Esophagus (tissue), 2 donors: ENCODE measurements around the gene RAB27A. TPM values are rescaled to one million over a fixed set of nuclear protein-coding genes. Genes with fewer than 3 reads are reported as not detected.

Experiments used
- H3K27ac ChIP-seq, 2 donors: one replicate each; pipeline ENCODE4 v1.5.1; 2013; ENCODE audit warnings: low read depth in 2 of 2, mild to moderate bottlenecking in 2 of 2, inconsistent platforms in 1 of 2, low read length in 1 of 2, moderate library complexity in 1 of 2
- H3K27me3 ChIP-seq, 2 donors: one replicate each; pipeline ENCODE4 v1.6.1; 2013; ENCODE audit warnings: low read length in 2 of 2, control low read depth in 1 of 2, mild to moderate bottlenecking in 1 of 2; ENCODE audit not compliant: insufficient read depth in 2 of 2, control insufficient read depth in 1 of 2
- H3K36me3 ChIP-seq, 2 donors: one replicate each; pipeline ENCODE4 v1.6.1; 2013; ENCODE audit warnings: low read length in 1 of 2; ENCODE audit not compliant: control insufficient read depth in 2 of 2, insufficient read depth in 2 of 2
- H3K4me1 ChIP-seq, 2 donors: one replicate each; pipeline ENCODE4 v1.6.1; 2013; ENCODE audit warnings: low read length in 1 of 2; ENCODE audit not compliant: control insufficient read depth in 2 of 2, insufficient read depth in 2 of 2
- H3K4me3 ChIP-seq, 2 donors: one replicate each; pipeline ENCODE4 v1.5.1; 2013; ENCODE audit warnings: low read length in 2 of 2, mild to moderate bottlenecking in 2 of 2, low read depth in 1 of 2, moderate library complexity in 1 of 2
- H3K9me3 ChIP-seq, 2 donors: one replicate each; pipeline ENCODE4 v1.6.1; 2013; ENCODE audit warnings: mild to moderate bottlenecking in 2 of 2, low read depth in 1 of 2, low read length in 1 of 2, moderate library complexity in 1 of 2; ENCODE audit not compliant: control insufficient read depth in 2 of 2, insufficient read depth in 1 of 2
- WGBS, 2 donors: extraction: QIAGEN DNeasy Blood & Tissue Kit; methylation state at CpG; one replicate each; pipeline ENCODE4 v1.1.7; 2013; 5-methylcytosine and 5-hydroxymethylcytosine counted together
- polyA plus RNA-seq, 2 donors: library from polyadenylated mRNA; stranded (reverse); fragments of 200-250 nt; gene quantifications; one replicate each; pipeline ENCODE4 v1.2.3, GENCODE V29; 2013
- donor health status: healthy with polysubstance abuse.
- donor health status: Bipolar disorder and iron deficiency.

The RAB27A gene
- polyA plus RNA-seq, 2 donors = 10.2 to 20.9 TPM

DNA sequence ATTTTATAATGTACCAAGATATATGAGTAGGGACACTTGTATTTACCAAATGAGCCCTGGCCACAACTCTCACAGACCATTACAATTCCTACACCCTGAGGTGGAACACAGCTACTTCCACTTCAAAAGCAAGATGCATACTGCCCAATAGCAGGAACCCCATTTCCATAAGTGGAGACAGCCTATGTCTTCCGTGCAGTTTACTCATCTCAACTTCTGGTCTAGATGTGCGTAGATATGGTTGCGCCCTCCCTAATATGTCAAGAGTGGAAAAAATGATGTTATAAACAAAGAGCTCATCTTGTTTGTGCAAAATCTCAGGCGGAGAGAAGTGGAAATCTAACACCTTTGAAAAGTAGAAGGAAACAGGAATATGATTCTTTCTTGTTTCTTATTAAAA is 44.6 kb downstream of the RAB27A start:
- Histone ChIP-seq H3K27me3 (no peaks in the 10 kb centered on the region), H3K4me3 (no peak overlapping the region), H3K27ac (no peak overlapping the region), H3K4me1 (peaks cover 5 to 6% of the 10 kb centered on the region in 2 donors), H3K36me3 (no peaks in the 10 kb centered on the region), H3K9me3 (no peaks in the 10 kb centered on the region)
- 82 to 86% methylated on average over 4 of the region's 4 CpGs for WGBS, 2 donors

GRCh38 chr15:55241891-55242290 is 47.7 kb downstream of the RAB27A start:
- Histone ChIP-seq H3K4me1 (no peaks in the 10 kb centered on the region), H3K4me3 (no peak overlapping the region), H3K9me3 (no peaks in the 10 kb centered on the region), H3K27ac (no peak overlapping the region), H3K36me3 (no peaks in the 10 kb centered on the region), H3K27me3 (no peaks in the 10 kb centered on the region)
- WGBS, 2 donors = 0 to 87% methylated on average over 1 of the region's 1 CpG

DNA sequence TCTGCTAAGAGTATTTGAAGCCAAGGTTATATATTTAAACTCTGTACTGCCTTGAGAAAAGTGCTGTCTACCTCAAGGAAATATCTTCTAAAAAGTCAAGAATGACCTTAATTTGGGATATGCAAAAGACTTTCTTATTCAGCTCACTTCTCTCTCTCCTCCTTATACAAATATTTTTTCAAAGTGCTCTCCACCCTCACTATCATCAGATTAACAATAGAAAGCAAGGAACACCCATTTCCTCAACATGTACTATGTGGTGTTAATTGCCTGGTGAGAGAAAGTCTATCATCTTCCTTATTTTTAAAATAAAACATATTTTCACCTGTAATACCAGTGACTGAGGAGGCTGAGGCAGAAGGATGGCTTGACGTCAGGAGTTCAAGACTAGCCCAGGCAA is 48.4 kb downstream of the RAB27A start:
- Histone ChIP-seq H3K9me3 (no peaks in the 10 kb centered on the region), H3K27ac (no peak overlapping the region), H3K4me3 (no peak overlapping the region), H3K27me3 (no peaks in the 10 kb centered on the region), H3K4me1 (no peaks in the 10 kb centered on the region), H3K36me3 (no peaks in the 10 kb centered on the region)
- WGBS, 2 donors = 85 to 89% methylated on average over 1 of the region's 1 CpG

DNA sequence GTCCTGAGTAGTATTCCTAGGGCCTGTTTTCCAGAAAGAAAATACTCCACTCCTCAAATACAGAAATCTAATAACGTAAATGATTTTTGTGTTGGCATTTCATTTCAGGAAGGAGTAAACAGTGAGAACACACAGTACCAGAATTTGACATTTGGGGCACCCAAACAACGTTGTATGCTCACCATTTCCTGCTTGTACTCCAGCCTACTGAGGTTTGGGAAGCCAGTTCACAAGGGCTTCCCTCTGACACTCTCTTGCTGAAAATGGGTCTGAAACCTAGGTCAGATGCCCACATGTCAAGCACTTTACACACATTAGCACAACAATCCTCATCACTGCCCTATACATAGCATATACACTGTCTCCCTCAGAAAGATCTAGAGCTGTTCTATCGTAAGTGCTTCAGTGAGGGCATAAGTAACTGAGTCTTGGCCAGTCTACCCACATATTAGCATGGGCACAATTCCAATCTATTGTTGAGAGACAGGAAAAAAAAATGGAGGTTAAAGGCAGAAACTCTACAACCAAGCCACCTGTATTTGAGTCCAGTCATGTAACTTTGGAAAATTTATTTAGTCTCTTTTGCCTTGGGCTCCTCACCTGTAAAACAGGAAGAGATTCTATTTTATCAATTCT is 49.4 kb downstream of the RAB27A start:
- Histone ChIP-seq H3K36me3 (no peaks in the 10 kb centered on the region), H3K27me3 (no peaks in the 10 kb centered on the region), H3K9me3 (no peaks in the 10 kb centered on the region), H3K4me1 (no peaks in the 10 kb centered on the region), H3K27ac (no peak overlapping the region), H3K4me3 (no peak overlapping the region)
- WGBS, 2 donors = 76 to 80% methylated on average over 3 of the region's 3 CpGs

GRCh38 chr15:55239440-55240124 is 50.0 kb downstream of the RAB27A start:
- H3K27ac ChIP-seq = no peak overlapping the region
- 80 to 94% methylated on average over 5 of the region's 5 CpGs for WGBS, 2 donors

GRCh38 chr15:55238877-55239276 is 50.7 kb downstream of the RAB27A start:
- H3K36me3 ChIP-seq = no peaks in the 10 kb centered on the region
- 71 to 84% methylated on average over 2 of the region's 2 CpGs for WGBS, 2 donors
- no peaks in the 10 kb centered on the region for H3K27me3 ChIP-seq
- no peak overlapping the region for H3K4me3 ChIP-seq
- H3K27ac ChIP-seq = no peak overlapping the region
- no peaks in the 10 kb centered on the region for H3K4me1 ChIP-seq
- H3K9me3 ChIP-seq = no peaks in the 10 kb centered on the region

More at GRCh38 chr15:55239440-55240124, 50.0 kb downstream of the RAB27A start:
- Histone ChIP-seq H3K4me3 (no peak overlapping the region), H3K9me3 (no peaks in the 10 kb centered on the region), H3K36me3 (no peaks in the 10 kb centered on the region), H3K4me1 (no peaks in the 10 kb centered on the region), H3K27me3 (no peaks in the 10 kb centered on the region)

DNA sequence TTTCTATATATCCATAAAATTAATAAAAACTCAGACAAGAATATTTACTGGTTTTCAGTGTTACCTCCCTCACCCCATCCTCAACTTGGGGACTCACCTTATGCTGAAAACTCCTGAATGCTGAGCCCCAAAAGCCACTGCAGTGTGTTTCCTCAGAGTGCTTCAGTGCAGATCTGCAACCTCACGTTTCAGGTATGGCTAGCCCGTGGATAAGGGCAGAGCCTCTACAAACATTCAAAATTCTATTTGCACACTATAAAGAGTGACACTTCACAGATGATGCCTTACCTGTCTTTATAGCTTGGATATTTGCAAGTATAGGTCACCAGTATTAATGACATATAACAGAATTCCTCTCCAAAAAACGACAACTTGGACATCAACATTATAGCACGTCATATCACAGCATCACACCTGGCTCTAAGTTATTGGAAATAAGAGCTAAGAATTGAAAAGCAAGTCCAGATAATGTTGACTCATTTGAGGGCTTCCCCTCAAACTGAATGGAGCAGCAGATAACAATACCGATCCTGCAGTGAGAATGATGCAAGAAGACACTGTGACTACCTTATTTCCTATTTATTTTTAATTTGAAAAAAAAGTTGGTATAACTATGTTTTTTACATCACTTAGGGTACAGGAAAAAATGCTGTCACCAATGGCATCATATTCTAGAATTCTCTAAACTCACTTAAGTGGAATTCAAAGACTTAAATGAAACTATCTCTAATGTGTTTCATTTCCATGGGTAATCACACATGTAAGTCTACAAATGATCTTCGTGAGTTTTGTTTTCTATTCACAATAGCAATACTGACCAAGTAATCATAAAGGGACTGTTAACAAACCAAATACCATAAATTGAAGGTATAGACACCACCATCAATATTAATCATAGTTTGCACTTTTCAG is 52.1 kb downstream of the RAB27A start:
- no peak overlapping the region for H3K4me3 ChIP-seq
- H3K27me3 ChIP-seq = no peaks in the 10 kb centered on the region
- WGBS, 2 donors = 85 to 86% methylated on average over 6 of the region's 6 CpGs
- H3K9me3 ChIP-seq = no peaks in the 10 kb centered on the region
- no peaks in the 10 kb centered on the region for H3K4me1 ChIP-seq
- no peaks in the 10 kb centered on the region for H3K36me3 ChIP-seq
- no peak overlapping the region for H3K27ac ChIP-seq

DNA sequence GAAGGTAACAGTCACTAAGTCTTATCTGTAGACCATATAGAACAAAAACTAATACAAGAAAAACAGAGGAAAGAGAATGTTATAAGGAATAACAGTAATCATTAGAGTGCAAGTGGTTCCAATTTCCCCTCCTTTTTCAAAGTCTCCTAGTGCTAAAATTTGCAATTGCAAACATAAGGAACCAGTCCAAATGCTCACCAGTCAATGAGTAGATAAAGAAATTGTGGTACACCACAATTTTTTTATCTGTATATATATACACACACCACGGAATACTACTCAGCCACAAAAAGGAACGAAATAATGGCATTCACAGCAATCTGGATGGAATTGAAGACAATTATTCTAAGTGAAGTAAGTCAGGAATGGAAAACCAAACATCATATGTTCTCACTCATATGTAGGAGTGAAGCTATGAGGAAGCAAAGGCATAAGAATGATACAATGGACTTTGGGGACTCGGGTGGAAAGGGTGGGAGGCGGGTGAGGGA is 54.0 kb downstream of the RAB27A start:
- Histone ChIP-seq H3K27me3 (no peaks in the 10 kb centered on the region), H3K4me1 (no peaks in the 10 kb centered on the region), H3K9me3 (no peaks in the 10 kb centered on the region), H3K4me3 (no peak overlapping the region), H3K36me3 (no peaks in the 10 kb centered on the region), H3K27ac (no peak overlapping the region)
- WGBS, 2 donors = 87 to 92% methylated on average over 4 of the region's 4 CpGs

- WGBS, 2 donors = 94 to 97% methylated on average over 1 of the region's 1 CpG
- Histone ChIP-seq H3K27me3 (no peaks in the 10 kb centered on the region), H3K27ac (no peak overlapping the region), H3K4me3 (no peak overlapping the region), H3K9me3 (no peaks in the 10 kb centered on the region), H3K4me1 (no peaks in the 10 kb centered on the region), H3K36me3 (peaks cover 0 to 4% of the 10 kb centered on the region in 2 donors)
Observed at GRCh38 chr15:55234800-55235104, 54.9 kb downstream of the RAB27A start.
